Testis (tissue), 3 donors: Measurements from ENCODE around the gene HPS5. TPM values are rescaled to one million over a fixed set of nuclear protein-coding genes. Genes with fewer than 3 reads are reported as not detected.
"Not testable (repeated sequence)": the region's sequence is repeated elsewhere in the genome, so short reads cannot be mapped to it uniquely, and the experiment has no call there.

Experiments used
- DNase-seq: peaks from one replicate; pipeline ENCODE4 v3.0.0-alpha.2; 2019
- H3K27ac ChIP-seq, 2 donors: fragments of 200-600 bp; sonication (generic); one replicate each; pipeline ENCODE4 v1.5.1; 2019
- H3K27me3 ChIP-seq: fragments of 200-600 bp; sonication (generic); one replicate; pipeline ENCODE4 v1.5.1; 2019
- H3K36me3 ChIP-seq: fragments of 200-600 bp; sonication (generic); one replicate; pipeline ENCODE4 v1.5.1; 2017; ENCODE audit warnings: low read depth; ENCODE audit errors: missing control alignments
- H3K4me1 ChIP-seq: fragments of 200-600 bp; sonication (generic); one replicate; pipeline ENCODE4 v1.5.1; 2019
- H3K4me3 ChIP-seq, 2 donors: fragments of 200-600 bp; sonication (generic); one replicate each; pipeline ENCODE4 v1.5.1; 2017 to 2019
- H3K9me3 ChIP-seq: fragments of 200-600 bp; sonication (generic); one replicate; pipeline ENCODE4 v1.5.1; 2017
- POLR2A ChIP-seq: fragments of 450-650 bp; IDR thresholded peaks from one replicate; pipeline ENCODE4 v1.6.1; 2017; ENCODE audit warnings: antibody characterized with exemption, mild to moderate bottlenecking, moderate library complexity
- WGBS, 2 donors: methylation state at CpG; one replicate each; pipeline ENCODE4 v1.1.5; 2018; 5-methylcytosine and 5-hydroxymethylcytosine counted together
- intact Hi-C: fragments of 100-400 bp; cut with DNase I; formaldehyde crosslinking; loops from one replicate; pipeline ENCODE4 v1.15.1; 2023; ENCODE audit warnings: low total_unique reads
- polyA plus RNA-seq: library from polyadenylated mRNA; stranded (reverse); fragments of 350-450 nt; fragmentation: Illumina TruSeq; extraction: RNeasy Lipid Tissue Mini Kit (QIAGEN cat#74804); gene quantifications from one replicate; pipeline ENCODE4 v1.2.3, GENCODE V29; 2014; ENCODE audit warnings: low read depth, low replicate concordance; ENCODE audit not compliant: insufficient read depth
- total RNA-seq, 2 donors: library from RNA; depleted of rRNA; stranded (reverse); fragments of >200 nt; gene quantifications; one replicate each; pipeline ENCODE4 v1.2.3, GENCODE V29; 2016
- TF ChIP-seq, protein P1 (sequence below), 3 experiments: fragments of 450-650 bp in 2 of 3; fragments of 200-600 bp in 1 of 3; sonication (generic) in 1 of 3; IDR thresholded peaks; one replicate each; pipeline ENCODE4 v1.5.1; 2016 to 2019; ENCODE audit warnings: antibody characterized with exemption in 3 of 3, mild to moderate bottlenecking in 2 of 3, moderate library complexity in 1 of 3

HPS5 gene
- total and polyA plus RNA-seq, 3 donors from 2014 or later: 44.0 to 111 (median 97.7) TPM

DNA sequence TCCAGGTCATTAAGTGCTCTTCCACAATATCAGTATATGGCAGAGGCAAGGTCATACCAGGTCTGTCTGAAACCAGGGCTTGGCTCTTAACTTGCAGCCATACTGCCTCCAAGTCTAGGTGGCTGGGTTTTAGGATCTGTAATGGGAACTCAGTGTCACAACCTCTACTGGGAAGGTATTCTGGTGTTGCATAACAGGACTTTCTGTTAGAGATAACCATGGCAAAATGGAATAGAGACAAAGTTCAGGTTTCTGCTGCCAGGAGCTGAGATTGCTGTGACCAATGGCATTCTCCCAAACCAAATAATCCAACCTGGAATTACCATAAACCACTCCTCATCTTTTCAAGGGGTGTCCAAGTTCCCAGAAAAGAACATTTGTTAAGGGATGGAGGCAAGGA, 62.7 kb downstream of the HPS5 start:
- intact Hi-C loops: no loop called here
- Histone ChIP-seq H3K9me3 (no peaks in the 10 kb centered on the region), H3K27me3 (no peaks in the 10 kb centered on the region), H3K27ac (no peak overlapping the region), H3K36me3 (no peaks in the 10 kb centered on the region), H3K4me1 (no peaks in the 10 kb centered on the region), H3K4me3 (no peak overlapping the region)
- no peak for DNase-seq
- no peak for TF ChIP-seq POLR2A
- TF ChIP-seq, protein P1, sequence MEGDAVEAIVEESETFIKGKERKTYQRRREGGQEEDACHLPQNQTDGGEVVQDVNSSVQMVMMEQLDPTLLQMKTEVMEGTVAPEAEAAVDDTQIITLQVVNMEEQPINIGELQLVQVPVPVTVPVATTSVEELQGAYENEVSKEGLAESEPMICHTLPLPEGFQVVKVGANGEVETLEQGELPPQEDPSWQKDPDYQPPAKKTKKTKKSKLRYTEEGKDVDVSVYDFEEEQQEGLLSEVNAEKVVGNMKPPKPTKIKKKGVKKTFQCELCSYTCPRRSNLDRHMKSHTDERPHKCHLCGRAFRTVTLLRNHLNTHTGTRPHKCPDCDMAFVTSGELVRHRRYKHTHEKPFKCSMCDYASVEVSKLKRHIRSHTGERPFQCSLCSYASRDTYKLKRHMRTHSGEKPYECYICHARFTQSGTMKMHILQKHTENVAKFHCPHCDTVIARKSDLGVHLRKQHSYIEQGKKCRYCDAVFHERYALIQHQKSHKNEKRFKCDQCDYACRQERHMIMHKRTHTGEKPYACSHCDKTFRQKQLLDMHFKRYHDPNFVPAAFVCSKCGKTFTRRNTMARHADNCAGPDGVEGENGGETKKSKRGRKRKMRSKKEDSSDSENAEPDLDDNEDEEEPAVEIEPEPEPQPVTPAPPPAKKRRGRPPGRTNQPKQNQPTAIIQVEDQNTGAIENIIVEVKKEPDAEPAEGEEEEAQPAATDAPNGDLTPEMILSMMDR (IDR thresholded peaks at IDR 0.05): no peak

DNA sequence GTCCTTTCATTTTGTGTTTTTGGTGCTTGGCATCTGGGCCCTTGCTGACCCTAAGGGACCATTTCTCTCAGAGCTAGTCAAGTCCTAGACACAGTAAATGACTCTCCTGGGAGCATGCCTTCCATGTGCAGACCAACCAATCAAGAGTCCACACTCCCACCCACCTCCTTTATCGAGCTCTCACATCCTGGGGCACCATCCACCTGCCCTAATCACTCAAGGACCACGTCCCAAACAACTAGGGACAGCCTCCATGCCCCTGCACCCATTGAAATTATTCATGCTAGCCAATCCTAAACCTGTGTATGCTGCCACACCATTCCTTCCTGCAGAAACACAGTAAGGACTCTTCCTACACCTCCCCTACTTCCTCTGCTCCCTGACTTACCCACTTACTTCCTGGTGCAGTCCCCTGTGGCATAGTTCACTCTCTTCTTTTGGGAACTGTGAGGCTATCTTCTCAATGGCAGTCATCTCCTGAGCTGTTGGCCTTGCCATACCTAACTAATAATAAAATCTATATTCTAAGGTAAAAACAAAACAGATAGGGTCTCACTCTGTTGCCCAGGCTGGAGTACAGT, 67.1 kb downstream of the HPS5 start:
- intact Hi-C loops: no loop called here
- Histone ChIP-seq H3K4me1 (no peaks in the 10 kb centered on the region), H3K4me3 (no peak overlapping the region), H3K36me3 (no peaks in the 10 kb centered on the region), H3K27ac (no peak overlapping the region), H3K9me3 (no peaks in the 10 kb centered on the region), H3K27me3 (no peaks in the 10 kb centered on the region)
- no peak for DNase-seq
- 61 to 74% methylated on average over 2 of the region's 2 CpGs for WGBS, 2 donors
- no peak for TF ChIP-seq POLR2A
- TF ChIP-seq, protein P1 (IDR thresholded peaks at IDR 0.05): no peak

DNA sequence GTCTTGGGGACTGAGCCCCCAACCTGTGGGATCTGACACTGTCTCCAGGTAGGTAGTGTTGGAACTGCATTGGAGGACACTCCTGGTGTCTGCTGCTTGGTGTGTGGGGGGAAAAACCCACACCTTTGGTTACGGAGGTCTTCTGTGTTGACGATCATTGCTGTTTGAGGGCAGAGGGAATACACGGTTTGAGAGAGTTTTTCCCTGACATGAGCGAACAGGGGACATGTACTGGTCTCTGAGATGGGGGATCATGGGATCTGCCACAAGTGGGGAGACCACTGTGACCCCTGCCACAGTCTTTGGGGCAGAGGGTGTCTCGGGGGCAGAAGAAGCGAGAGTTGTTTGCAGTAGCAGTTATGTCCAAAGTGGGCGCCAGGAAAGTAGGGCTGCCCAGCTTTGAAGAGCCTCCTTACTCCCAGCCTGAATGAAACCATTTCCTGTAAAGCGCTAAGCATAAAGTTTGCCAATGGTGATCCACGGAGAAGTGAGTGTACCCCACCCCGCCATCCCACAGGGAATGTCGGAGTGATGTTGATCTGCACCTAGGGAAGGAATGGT, 68.1 kb downstream of the HPS5 start:
- Histone ChIP-seq H3K36me3 (no peaks in the 10 kb centered on the region), H3K9me3 (no peaks in the 10 kb centered on the region), H3K4me1 (no peaks in the 10 kb centered on the region), H3K27ac (no peak overlapping the region), H3K4me3 (no peak overlapping the region), H3K27me3 (no peaks in the 10 kb centered on the region)
- 78 to 92% methylated on average over 11 of the region's 11 CpGs for WGBS, 2 donors
- intact Hi-C loops: no loop called here
- no peak for TF ChIP-seq POLR2A
- TF ChIP-seq, protein P1 (IDR thresholded peaks at IDR 0.05): no peak
- DNase-seq: no peak

DNA sequence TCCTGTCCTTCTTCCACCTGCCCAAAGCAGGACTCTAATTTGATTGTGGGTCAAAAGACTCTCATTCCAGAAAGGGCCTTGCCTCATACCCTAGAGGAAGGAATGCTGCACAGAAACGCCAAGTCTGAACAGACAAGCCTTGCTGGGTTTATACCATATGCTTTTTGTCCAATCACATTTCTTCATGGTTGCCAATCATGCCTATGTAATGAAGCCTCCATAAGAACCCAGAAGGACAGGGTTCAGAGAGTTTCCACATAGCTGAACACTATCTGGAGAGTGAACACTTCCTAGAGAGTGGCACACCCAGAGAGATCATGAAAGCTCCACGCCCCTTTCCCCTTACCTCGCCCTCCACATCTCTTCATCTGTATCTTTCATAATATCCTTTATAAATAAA, 68.7 kb downstream of the HPS5 start:
- H3K27ac ChIP-seq: no peak overlapping the region
- no peaks in the 10 kb centered on the region for H3K27me3 ChIP-seq
- H3K36me3 ChIP-seq: no peaks in the 10 kb centered on the region
- H3K4me1 ChIP-seq: no peaks in the 10 kb centered on the region
- WGBS, 2 donors: 91 to 92% methylated on average over 3 of the region's 3 CpGs
- no peak overlapping the region for H3K4me3 ChIP-seq
- H3K9me3 ChIP-seq: no peaks in the 10 kb centered on the region
- intact Hi-C loops: no loop called here
- no peak for DNase-seq
- no peak for TF ChIP-seq POLR2A
- TF ChIP-seq, protein P1 (IDR thresholded peaks at IDR 0.05): no peak

DNA sequence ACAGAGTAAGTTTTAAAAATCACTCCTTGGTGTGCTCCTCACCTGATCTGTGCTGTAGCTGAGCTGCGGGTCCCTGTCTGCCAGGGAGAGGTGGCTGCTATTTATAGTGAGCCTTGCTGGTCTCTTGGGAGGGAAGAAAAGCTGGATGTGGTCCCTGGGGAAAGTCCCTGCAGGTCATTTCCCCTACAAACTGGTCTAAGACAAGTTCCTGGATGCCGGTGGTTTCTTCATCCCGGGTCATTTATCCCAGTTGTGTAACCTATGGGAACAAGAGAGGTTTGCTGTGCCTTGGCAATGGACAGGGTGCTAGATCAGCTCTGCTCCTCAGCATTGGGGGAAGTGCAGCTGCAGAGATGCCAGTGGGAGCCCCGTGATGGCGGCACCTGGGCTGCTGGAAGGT, 73.4 kb downstream of the HPS5 start, which contains the start of gene SAA2:
Gene SAA2, minus strand, starts transcription at position 108 of the 400 bp plus-strand sequence. CDS start 657 bp downstream, outside the sequence.
- no peak within 1 kb of the TSS for H3K27ac ChIP-seq
- H3K4me1 ChIP-seq: no peaks in the 10 kb centered on the region
- DNase-seq: no peak
- no peaks in the 10 kb centered on the region for H3K9me3 ChIP-seq
- intact Hi-C loops: no loop called here
- no peak within 1 kb of the TSS for H3K4me3 ChIP-seq
- WGBS, 2 donors: 72% methylated on average over 3 to 5 of the region's 5 CpGs
- no peak for TF ChIP-seq POLR2A
- TF ChIP-seq, protein P1 (IDR thresholded peaks at IDR 0.05): no peak
- H3K27me3 ChIP-seq: no peaks in the 10 kb centered on the region
- H3K36me3 ChIP-seq: no peaks in the 10 kb centered on the region

DNA sequence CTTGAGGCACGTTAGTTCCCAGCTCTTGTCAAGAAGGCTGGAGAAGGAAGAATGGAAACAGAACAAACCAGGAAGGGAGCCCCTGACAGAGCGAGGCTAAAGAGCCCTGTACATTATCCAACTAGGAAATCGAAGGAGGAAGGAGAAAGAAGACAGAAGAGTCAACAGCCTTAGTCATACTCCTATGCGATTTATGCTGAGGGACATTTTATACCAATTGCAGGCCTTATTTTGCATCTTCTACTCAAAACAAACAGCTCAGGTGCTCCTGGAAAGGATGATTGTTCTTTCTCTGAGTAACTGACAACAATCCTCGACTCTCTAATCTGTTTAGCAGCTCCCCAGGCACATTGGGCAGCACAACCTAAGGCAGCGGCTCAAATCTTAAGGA, 74.8 kb downstream of the HPS5 start:
- H3K4me3 ChIP-seq, DNase-seq, intact Hi-C loops, H3K27ac ChIP-seq, H3K4me1 ChIP-seq, H3K36me3 ChIP-seq, H3K9me3 ChIP-seq, H3K27me3 ChIP-seq: not testable (repeated sequence)
- whole genome bisulfite sequencing, 2 donors: 74 to 97% methylated on average over 3 to 4 of the region's 6 CpGs

DNA sequence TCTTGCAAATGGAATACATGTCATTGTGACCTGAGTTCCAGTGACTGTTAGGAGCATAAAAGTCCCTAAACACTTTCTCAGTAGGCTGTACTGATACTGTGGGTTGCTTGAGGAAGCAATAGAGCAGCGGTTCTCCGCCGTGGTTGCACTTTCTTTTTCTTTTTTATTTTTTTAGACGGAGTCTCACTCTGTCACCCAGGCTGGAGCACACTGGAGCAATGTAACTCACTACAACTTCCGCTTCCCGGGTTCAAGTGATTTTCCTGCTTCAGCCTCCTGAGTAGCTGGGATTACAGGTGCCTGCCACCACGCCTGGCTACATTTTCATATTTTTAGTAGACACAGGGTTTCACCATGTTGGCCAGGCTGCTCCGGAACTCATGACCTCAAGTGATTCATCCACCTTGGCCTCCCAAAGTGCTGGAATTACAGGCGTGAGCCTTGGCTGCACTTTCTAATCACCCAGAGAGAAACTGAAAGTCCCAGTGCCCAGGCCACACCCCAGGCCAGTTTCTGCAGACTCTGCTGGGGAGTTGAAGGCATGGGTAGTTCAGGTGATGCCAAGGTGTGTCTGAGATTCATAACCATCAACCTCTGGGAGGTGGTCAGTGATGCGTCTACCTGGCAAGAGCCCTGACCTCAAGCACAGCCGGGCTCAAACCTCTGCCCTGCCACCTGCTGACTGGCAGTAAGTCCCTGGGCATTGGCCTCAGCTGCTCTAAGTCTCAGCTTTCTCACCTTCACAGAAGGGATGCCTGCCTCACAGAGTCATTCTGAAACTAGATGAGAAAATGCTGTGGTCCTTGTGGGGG, 75.4 kb downstream of the HPS5 start:
- H3K4me1 ChIP-seq, intact Hi-C loops, H3K4me3 ChIP-seq, H3K27me3 ChIP-seq, H3K9me3 ChIP-seq, DNase-seq, H3K36me3 ChIP-seq, H3K27ac ChIP-seq: not testable (repeated sequence)
- WGBS, 2 donors: 82 to 84% methylated on average over 10 to 11 of the region's 11 CpGs
